ENCODE data around the gene SLC16A11.

Gene SLC16A11

GRCh38 chr17:7035591-7036368 is 8.1 kb downstream of the SLC16A11 start, which contains the start of gene SLC16A13:
Gene SLC16A13 (plus strand): TSS chr17:7036015. CDS start chr17:7036383, 368 bp downstream.
- Histone ChIP-seq H3K4me2 (peak within 1 kb of the TSS; percentile 89 to 99 (median 96)), H4K20me1 (peaks cover 0 to 11% (median 0%) of the 10 kb centered on the region in 11 experiments; a peak in 1 of 22 replicates), H3K27me3 (peaks cover 0 to 2% (median 0%) of the 10 kb centered on the region in 11 experiments; a peak in 3 of 22 replicates), H3K4me1 (peaks cover 24 to 80% (median 67%) of the 10 kb centered on the region in 10 experiments), H3K4me3 (peak within 1 kb of the TSS; percentile 76 to 95 (median 82)), H3K9me3 (replicated peaks in 1 of 11) (no peaks in the 10 kb centered on the region), H3K27ac (peak within 1 kb of the TSS; percentile 79 to 92 (median 87)), H3K9ac (peak within 1 kb of the TSS; percentile 75 to 89 (median 83)), H3K36me3 (no peaks in the 10 kb centered on the region)
- no peak for TF ChIP-seq Cebpa-rat (IDR thresholded peaks at IDR 0.05)

- Histone ChIP-seq H3K36me3 (no peaks in the 10 kb centered on the region), H3K27ac (peak overlapping the region; percentile 79 to 92 (median 87)), H3K4me1 (peaks cover 29 to 80% (median 71%) of the 10 kb centered on the region in 10 experiments), H3K4me3 (peak overlapping the region; percentile 76 to 95 (median 82)), H4K20me1 (peaks cover 0 to 11% (median 0%) of the 10 kb centered on the region in 11 experiments; a peak in 1 of 22 replicates), H3K4me2 (peak overlapping the region; percentile 89 to 99 (median 96)), H3K9me3 (replicated peaks in 1 of 11) (no peaks in the 10 kb centered on the region), H3K9ac (peak overlapping the region; percentile 75 to 89 (median 83)), H3K27me3 (no peaks in the 10 kb centered on the region)
- TF ChIP-seq Cebpa-rat (IDR thresholded peaks at IDR 0.05): no peak
Observed at GRCh38 chr17:7034955-7035590, 8.8 kb downstream of the SLC16A11 start.

GRCh38 chr17:7029659-7030058 is 14.2 kb downstream of the SLC16A11 start:
- Histone ChIP-seq H3K4me1 (peaks cover 16 to 65% (median 46%) of the 10 kb centered on the region in 10 experiments), H4K20me1 (no peaks in the 10 kb centered on the region), H3K4me2 (peak overlapping the region; percentile 79 to 97 (median 91)), H3K9ac (peak overlapping the region in 9 of 11 experiments; percentile 1 to 79 (median 63); a peak in 14 of 22 replicates), H3K4me3 (peak overlapping the region in 7 of 10 experiments; percentile 14 to 54 (median 38); a peak in 12 of 20 replicates), H3K36me3 (peaks cover 0 to 20% (median 0%) of the 10 kb centered on the region in 11 experiments; a peak in 6 of 22 replicates), H3K9me3 (replicated peaks in 1 of 11) (no peaks in the 10 kb centered on the region), H3K27ac (peak overlapping the region in 10 of 11 experiments; percentile 39 to 96 (median 74); a peak in 19 of 22 replicates), H3K27me3 (no peaks in the 10 kb centered on the region)
- no peak for TF ChIP-seq Cebpa-rat (IDR thresholded peaks at IDR 0.05)

- Histone ChIP-seq H3K36me3 (peaks cover 0 to 22% (median 0%) of the 10 kb centered on the region in 11 experiments; a peak in 6 of 22 replicates), H3K9me3 (replicated peaks in 1 of 11) (peaks cover 0 to 1% (median 0%) of the 10 kb centered on the region in 11 experiments; a peak in 1 of 22 replicates), H3K4me1 (peaks cover 15 to 65% (median 45%) of the 10 kb centered on the region in 10 experiments), H3K27ac (peak overlapping the region in 10 of 11 experiments; percentile 39 to 96 (median 74); a peak in 19 of 22 replicates), H3K27me3 (peaks cover 0 to 6% (median 3%) of the 10 kb centered on the region in 11 experiments; a peak in 16 of 22 replicates), H3K4me3 (peak overlapping the region in 3 of 10 experiments; percentile 37 to 54 (median 52); a peak in 3 of 20 replicates), H3K9ac (peak overlapping the region in 7 of 11 experiments; percentile 12 to 79 (median 72); a peak in 12 of 22 replicates), H4K20me1 (no peaks in the 10 kb centered on the region), H3K4me2 (peak overlapping the region; percentile 79 to 97 (median 91))
- TF ChIP-seq Cebpa-rat (IDR thresholded peaks at IDR 0.05): no peak
Observed at GRCh38 chr17:7029096-7029495, 14.8 kb downstream of the SLC16A11 start.

- Histone ChIP-seq H3K9me3 (replicated peaks in 1 of 11) (peaks cover 0 to 11% (median 0%) of the 10 kb centered on the region in 11 experiments; a peak in 7 of 22 replicates), H3K4me3 (no peak overlapping the region), H3K4me1 (peaks cover 21 to 77% (median 58%) of the 10 kb centered on the region in 10 experiments), H3K27ac (peak overlapping the region in 5 of 11 experiments; percentile 7 to 96 (median 90); a peak in 8 of 22 replicates), H3K36me3 (peaks cover 0 to 22% (median 0%) of the 10 kb centered on the region in 11 experiments; a peak in 6 of 22 replicates), H4K20me1 (no peaks in the 10 kb centered on the region), H3K4me2 (peak overlapping the region in 6 of 11 experiments; percentile 16 to 92 (median 24); a peak in 7 of 22 replicates), H3K9ac (peak overlapping the region in 1 of 11 experiments; percentile 18; a peak in 2 of 22 replicates), H3K27me3 (peaks cover 14 to 23% (median 20%) of the 10 kb centered on the region in 11 experiments)
- no peak for TF ChIP-seq Cebpa-rat (IDR thresholded peaks at IDR 0.05)
Observed at GRCh38 chr17:7027335-7027734, 16.6 kb downstream of the SLC16A11 start.

GRCh38 chr17:7026471-7027115 is 17.3 kb downstream of the SLC16A11 start:
- peaks cover 27 to 76% (median 60%) of the 10 kb centered on the region in 10 experiments for H3K4me1 ChIP-seq
- no peaks in the 10 kb centered on the region for H4K20me1 ChIP-seq
- TF ChIP-seq Cebpa-rat (IDR thresholded peaks at IDR 0.05): no peak
- H3K27me3 ChIP-seq: peaks cover 21 to 31% (median 27%) of the 10 kb centered on the region in 11 experiments
- no peak overlapping the region; a peak in 1 of 22 replicates for H3K9ac ChIP-seq
- peak overlapping the region in 4 of 11 experiments; percentile 17 to 92 (median 28); a peak in 6 of 22 replicates for H3K4me2 ChIP-seq
- H3K36me3 ChIP-seq: peaks cover 0 to 22% (median 0%) of the 10 kb centered on the region in 11 experiments; a peak in 6 of 22 replicates
- H3K27ac ChIP-seq: peak overlapping the region in 3 of 11 experiments; percentile 20 to 92 (median 89); a peak in 4 of 22 replicates
- H3K4me3 ChIP-seq: no peak overlapping the region
- H3K9me3 ChIP-seq (replicated peaks in 1 of 11): peaks cover 0 to 11% (median 0%) of the 10 kb centered on the region in 11 experiments; a peak in 7 of 22 replicates

GRCh38 chr17:7025245-7025644 is 18.6 kb downstream of the SLC16A11 start:
- no peaks in the 10 kb centered on the region for H4K20me1 ChIP-seq
- H3K27me3 ChIP-seq: peaks cover 23 to 38% (median 31%) of the 10 kb centered on the region in 11 experiments
- no peak overlapping the region for H3K9ac ChIP-seq
- 0 out of 22 replicates have a peak overlapping the region, but pooled peaks of 1 of the 11 experiments have one; percentile 17 for H3K27ac ChIP-seq
- peaks cover 0 to 22% (median 0%) of the 10 kb centered on the region in 11 experiments; a peak in 6 of 22 replicates for H3K36me3 ChIP-seq
- TF ChIP-seq Cebpa-rat (IDR thresholded peaks at IDR 0.05): no peak
- peaks cover 38 to 76% (median 64%) of the 10 kb centered on the region in 10 experiments for H3K4me1 ChIP-seq
- no peak overlapping the region for H3K4me3 ChIP-seq
- H3K9me3 ChIP-seq (replicated peaks in 1 of 11): peaks cover 0 to 11% (median 0%) of the 10 kb centered on the region in 11 experiments; a peak in 7 of 22 replicates
- peak overlapping the region in 4 of 11 experiments; percentile 8 to 59 (median 38); a peak in 4 of 22 replicates for H3K4me2 ChIP-seq

All from BLaER1 treated with 17β-estradiol and CSF1 and Interleukin-3, amounts not matched to agents 10 nM and 100 nM (cell line).